GM10248 (cell line): ENCODE data around the gene NDUFS2.
"Not testable (repeated sequence)": the region's sequence is repeated elsewhere in the genome, so short reads cannot be mapped to it uniquely, and the experiment has no call there.

Experiments
- CTCF ChIA-PET: fragments of 300-600 bp; sonication (Branson Sonifier 250); formaldehyde crosslinking; extraction: SDS; loops from one replicate; lab custom pipeline; 2021; ENCODE audit warnings: antibody characterized with exemption; lab: Yijun Ruan, JAX
- POLR2A ChIA-PET: fragments of 350-650 bp; sonication (Branson Sonifier 250); formaldehyde crosslinking; extraction: SDS; loops from one replicate; lab custom pipeline; 2020; ENCODE audit warnings: antibody characterized with exemption; lab: Yijun Ruan, JAX
- DNase-seq: peaks from one replicate; pipeline ENCODE4 v3.0.0; 2012; ENCODE audit errors: extremely low spot score
- CTCF ChIP-seq: IDR thresholded peaks from 2 replicates; pipeline ENCODE4 v1.5.1; 2012; ENCODE audit warnings: mild to moderate bottlenecking, low read depth; ENCODE audit errors: extremely low read depth, missing control alignments, control extremely low read depth

The NDUFS2 gene

GRCh38 chr1:161218301-161219077, 16.3 kb downstream of the NDUFS2 start:
- POLR2A ChIA-PET, result no interaction called here
- CTCF ChIA-PET, result interaction anchor here (0.7 to 14.0 kb wide), 10 partner anchors 5 to 163 kb away, joined by 3 to 248 read pairs (median 9); partner anchors contain the start of genes APOA2, CFAP126, FCER1G and NDUFS2
- DNase-seq, result no peak
- no peak for TF ChIP-seq CTCF

DNA sequence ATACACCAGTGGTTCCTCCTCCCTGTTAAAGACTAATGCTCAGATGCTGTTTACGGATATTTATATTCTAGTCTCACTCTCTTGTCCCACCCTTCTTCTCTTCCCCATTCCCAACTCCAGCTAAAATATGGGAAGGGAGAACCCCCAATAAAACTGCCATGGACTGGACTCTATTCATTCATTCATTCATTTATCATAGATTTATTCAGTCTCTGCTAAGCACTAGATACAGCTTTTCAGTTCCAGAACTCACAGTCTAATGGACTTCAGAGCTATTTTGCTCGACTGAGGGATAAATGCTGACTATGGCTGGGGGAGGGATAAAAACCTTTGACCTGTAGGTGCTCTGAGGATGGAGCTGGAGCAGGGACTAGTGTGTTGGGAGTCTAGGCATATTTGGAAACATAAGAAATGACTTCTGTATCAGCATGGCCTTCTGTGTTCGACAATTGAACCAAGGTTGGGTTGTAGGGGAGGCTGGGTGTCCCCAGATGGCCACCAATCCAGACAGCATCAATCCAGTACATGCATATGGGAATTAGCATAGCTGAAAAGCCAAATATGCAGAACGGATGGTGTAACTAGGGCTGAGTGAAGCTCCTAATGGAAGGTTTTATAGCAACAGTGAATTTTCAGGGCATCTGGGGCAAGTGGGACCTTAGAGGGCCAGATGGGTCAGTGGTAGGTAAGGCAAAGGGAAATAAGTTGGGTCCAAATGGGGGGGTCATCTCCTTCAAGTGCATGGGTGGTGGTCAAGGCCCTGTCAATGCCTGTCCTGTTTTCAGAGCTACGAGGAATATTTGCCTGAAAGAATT, 17.1 kb downstream of the NDUFS2 start:
- CTCF ChIA-PET, result interaction anchor here (0.7 to 14.0 kb wide), 12 partner anchors 5 to 162 kb away, joined by 3 to 248 read pairs (median 6); partner anchors contain the start of genes APOA2, CFAP126, FCER1G and NDUFS2
- DNase-seq, result no peak
- POLR2A ChIA-PET, result no interaction called here
- no peak for TF ChIP-seq CTCF

DNA sequence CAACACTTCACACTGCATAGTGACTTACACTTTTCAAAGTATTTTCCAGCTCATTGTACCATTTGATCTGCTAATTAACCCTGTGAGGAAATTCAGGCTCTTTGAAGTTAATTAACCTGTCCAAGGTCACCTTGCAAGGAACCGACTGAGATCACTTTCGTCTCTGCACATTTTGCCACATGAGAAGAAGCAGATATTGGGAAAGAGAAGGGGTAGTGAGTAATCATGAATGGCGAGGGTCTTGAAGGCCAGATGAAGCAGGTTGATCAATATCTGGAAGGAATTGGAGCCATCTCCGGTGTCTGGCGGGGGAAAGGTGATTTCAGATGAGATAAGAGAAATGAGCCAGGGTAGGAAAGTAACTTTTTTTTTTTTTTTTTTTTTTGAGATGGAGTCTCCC, 17.8 kb downstream of the NDUFS2 start:
- no peak for TF ChIP-seq CTCF

DNA sequence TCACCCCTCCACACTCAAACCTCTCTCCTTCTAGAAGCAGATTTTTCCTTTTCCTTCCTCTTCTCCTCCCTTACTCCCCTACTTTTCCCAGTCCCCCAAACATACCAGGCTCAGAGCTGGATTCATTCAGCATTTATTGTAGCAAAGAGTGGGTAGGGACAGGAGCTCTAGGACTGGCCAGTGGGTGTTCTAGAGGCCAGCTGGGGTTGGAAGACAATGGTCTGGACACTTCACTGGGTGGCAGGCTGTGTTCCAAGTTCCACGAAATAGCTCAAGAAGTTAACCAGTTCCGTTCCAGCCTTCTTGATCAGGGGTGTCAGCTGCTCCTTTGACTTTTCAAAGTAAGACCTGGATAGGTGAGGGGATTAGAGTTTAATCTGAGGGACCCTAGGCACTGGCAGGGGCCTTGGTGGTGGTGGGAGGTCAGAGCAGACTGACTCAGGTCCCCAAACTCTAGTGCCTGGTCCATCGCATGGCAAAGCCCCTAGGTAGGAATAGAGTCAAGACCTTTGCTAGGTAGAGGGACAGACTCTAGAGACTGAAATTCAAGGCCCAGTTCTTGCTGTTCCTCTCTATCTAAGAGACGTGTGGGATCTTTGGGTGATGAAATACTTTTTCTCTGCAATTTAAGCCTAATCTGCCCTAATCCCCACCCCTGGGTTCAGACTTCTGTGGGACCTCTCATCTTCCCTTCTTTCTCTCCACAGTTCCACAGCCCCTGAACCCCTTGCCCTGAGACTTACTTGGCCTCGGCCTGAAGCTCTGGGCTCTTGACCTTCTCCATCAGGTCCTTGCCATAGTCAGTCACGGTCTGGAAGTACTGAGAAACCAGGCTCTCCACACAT, 20.2 kb downstream of the NDUFS2 start:
- ChIA-PET POLR2A (no interaction called here), CTCF (interaction anchor here (0.9 to 14.0 kb wide), 7 partner anchors 8 to 163 kb away, joined by 3 to 248 read pairs (median 11); partner anchors contain the start of gene FCER1G)
- DNase-seq, result no peak
- TF ChIP-seq CTCF, result no peak

More for the DNA sequence above, 17.8 kb downstream of the NDUFS2 start:
- DNase-seq, result no peak
- POLR2A ChIA-PET, result no interaction called here
- CTCF ChIA-PET, result interaction anchor here (0.8 to 14.0 kb wide), 15 partner anchors 5 to 162 kb away, joined by 3 to 248 read pairs (median 5); partner anchors contain the start of genes APOA2, FCER1G, NDUFS2 and TOMM40L

GRCh38 chr1:161223805-161224694, 21.9 kb downstream of the NDUFS2 start:
- no peak for DNase-seq
- no peak for TF ChIP-seq CTCF
- POLR2A ChIA-PET, result no interaction called here
- CTCF ChIA-PET, result interaction anchor here (1.1 to 14.0 kb wide), 8 partner anchors 7 to 162 kb away, joined by 3 to 248 read pairs (median 42); partner anchors contain the start of genes FCER1G and NDUFS2

GRCh38 chr1:161224695-161225087, 22.5 kb downstream of the NDUFS2 start:
- DNase-seq, POLR2A ChIA-PET: not testable (repeated sequence)
- CTCF ChIA-PET, result interaction anchor here (0.9 to 14.0 kb wide), 10 partner anchors 11 to 226 kb away, joined by 3 to 248 read pairs (median 16); partner anchors contain the start of genes FCER1G, NDUFS2 and PCP4L1
